Keratinocyte (primary cell): ENCODE data around the gene MAP3K6.

Experiments used
- EZH2 ChIP-seq: IDR thresholded peaks from one replicate; pipeline ENCODE4 v1.6.1; 2012; ENCODE audit warnings: inconsistent platforms, mild to moderate bottlenecking, low read length, moderate library complexity
- TF ChIP-seq, protein P1 (sequence below), 3 experiments: IDR thresholded peaks in 1 of 3; conservative IDR thresholded peaks in 1 of 3; optimal IDR thresholded peaks in 1 of 3; 2 replicates in 2 of 3; 3 replicates in 1 of 3; pipeline versions ENCODE3 to v1.5.1; 2011; ENCODE audit warnings: low read length in 3 of 3, mild to moderate bottlenecking in 3 of 3, moderate library complexity in 2 of 3, control low read depth in 1 of 3, inconsistent platforms in 1 of 3; ENCODE audit not compliant: insufficient read depth in 2 of 3; ENCODE audit errors: extremely low read depth in 1 of 3

DNA sequence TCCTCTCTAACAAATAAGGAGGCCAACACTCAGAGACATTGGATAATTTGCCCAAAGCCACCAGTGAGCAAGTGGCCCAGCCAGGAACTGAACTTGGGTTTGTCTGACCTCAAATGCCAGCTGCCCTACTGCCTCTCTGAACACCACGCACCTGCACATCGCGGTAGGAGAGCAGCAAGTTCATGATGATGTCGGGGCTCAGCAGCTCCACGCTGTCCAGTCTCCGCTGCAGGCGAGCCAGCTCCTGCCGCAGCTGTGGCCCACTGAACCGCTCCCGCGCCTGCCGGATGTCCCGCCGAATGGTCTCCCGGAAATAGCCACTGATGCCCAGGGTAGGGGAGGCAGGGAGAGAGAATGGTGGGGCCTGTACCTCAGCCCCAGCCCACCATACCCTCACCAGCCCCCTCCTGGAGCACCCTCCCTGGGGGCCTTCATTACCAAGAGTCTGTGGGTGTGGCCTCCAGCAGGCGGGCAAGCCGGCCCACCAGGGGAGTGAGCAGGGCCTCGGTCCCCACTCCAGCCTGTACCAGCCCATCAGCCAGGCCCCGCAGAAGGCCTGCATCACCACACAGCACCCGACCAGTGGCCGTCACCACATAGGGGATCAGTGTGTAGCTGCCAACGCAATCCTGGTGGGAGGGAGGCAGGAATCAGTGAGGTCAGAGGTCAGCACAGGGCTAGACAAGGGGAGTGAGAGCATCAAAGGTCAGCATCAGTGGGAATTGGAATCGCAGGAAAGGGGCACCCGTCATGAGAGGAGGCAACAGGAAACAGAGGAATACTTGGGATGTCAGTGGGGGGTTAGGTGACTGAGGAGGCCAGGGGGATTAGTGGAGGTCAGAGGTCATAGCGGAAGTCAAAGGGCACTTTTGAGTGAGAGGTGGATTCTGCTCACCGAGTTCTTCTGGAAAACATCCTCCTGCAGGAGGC is 2.7 kb downstream of the MAP3K6 start:
- TF ChIP-seq, protein P1, sequence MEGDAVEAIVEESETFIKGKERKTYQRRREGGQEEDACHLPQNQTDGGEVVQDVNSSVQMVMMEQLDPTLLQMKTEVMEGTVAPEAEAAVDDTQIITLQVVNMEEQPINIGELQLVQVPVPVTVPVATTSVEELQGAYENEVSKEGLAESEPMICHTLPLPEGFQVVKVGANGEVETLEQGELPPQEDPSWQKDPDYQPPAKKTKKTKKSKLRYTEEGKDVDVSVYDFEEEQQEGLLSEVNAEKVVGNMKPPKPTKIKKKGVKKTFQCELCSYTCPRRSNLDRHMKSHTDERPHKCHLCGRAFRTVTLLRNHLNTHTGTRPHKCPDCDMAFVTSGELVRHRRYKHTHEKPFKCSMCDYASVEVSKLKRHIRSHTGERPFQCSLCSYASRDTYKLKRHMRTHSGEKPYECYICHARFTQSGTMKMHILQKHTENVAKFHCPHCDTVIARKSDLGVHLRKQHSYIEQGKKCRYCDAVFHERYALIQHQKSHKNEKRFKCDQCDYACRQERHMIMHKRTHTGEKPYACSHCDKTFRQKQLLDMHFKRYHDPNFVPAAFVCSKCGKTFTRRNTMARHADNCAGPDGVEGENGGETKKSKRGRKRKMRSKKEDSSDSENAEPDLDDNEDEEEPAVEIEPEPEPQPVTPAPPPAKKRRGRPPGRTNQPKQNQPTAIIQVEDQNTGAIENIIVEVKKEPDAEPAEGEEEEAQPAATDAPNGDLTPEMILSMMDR (optimal IDR thresholded peaks at IDR 0.05 in 1 of 3, IDR thresholded peaks at IDR 0.05 in 1 of 3, conservative IDR thresholded peaks at IDR 0.05 in 1 of 3; ENCODE audit: extremely low read depth in 1 of 3, insufficient read depth in 2 of 3, low read length in 3 of 3) = no peak
- no peak for TF ChIP-seq EZH2
